Endothelial cell (in vitro differentiated cells): ENCODE results near the gene FYCO1. TPM values are rescaled to one million over a fixed set of nuclear protein-coding genes. Genes with fewer than 3 reads are reported as not detected.

Source experiments
- DNase-seq: peaks from one replicate; pipeline ENCODE4 v3.0.0; 2021; ENCODE audit warnings: low spot score
- H3K27ac Mint-ChIP-seq: one replicate; pipeline ENCODE4 v1.8.0; 2021; ENCODE audit warnings: mixed read lengths, inconsistent platforms; ENCODE audit not compliant: unreplicated experiment
- H3K27me3 Mint-ChIP-seq: one replicate; pipeline ENCODE4 v1.8.0; 2021; ENCODE audit warnings: mild to moderate bottlenecking, moderate library complexity, mixed read lengths, inconsistent platforms; ENCODE audit not compliant: unreplicated experiment
- H3K36me3 Mint-ChIP-seq: one replicate; pipeline ENCODE4 v1.8.0; 2021; ENCODE audit warnings: mild to moderate bottlenecking, low read depth, mixed read lengths, inconsistent platforms; ENCODE audit not compliant: unreplicated experiment
- H3K4me1 Mint-ChIP-seq: one replicate; pipeline ENCODE4 v1.8.0; 2021; ENCODE audit warnings: mild to moderate bottlenecking, mixed read lengths, inconsistent platforms; ENCODE audit not compliant: unreplicated experiment
- H3K4me3 Mint-ChIP-seq: one replicate; pipeline ENCODE4 v1.8.0; 2021; ENCODE audit warnings: mild to moderate bottlenecking, mixed read lengths, inconsistent platforms; ENCODE audit not compliant: unreplicated experiment
- H3K9me3 Mint-ChIP-seq: one replicate; pipeline ENCODE4 v1.8.0; 2021; ENCODE audit warnings: mixed read lengths, inconsistent platforms; ENCODE audit not compliant: unreplicated experiment
- CTCF ChIP-seq: fragments of 200-600 bp; sonication (generic); IDR thresholded peaks from one replicate; pipeline ENCODE4 v1.5.0; 2021; ENCODE audit warnings: antibody characterized with exemption; ENCODE audit not compliant: unreplicated experiment
- total RNA-seq: library from RNA; stranded (reverse); fragmentation: NEBNext Ultra II Directional; extraction: Animal tissue kit (Norgen Biotek cat#: 25700); gene quantifications from one replicate; pipeline ENCODE4 v1.2.1, GENCODE V29; 2021; ENCODE audit not compliant: unreplicated experiment

Gene FYCO1
- total RNA-seq, 1 donor from 2014 or later = 13.8 TPM

DNA sequence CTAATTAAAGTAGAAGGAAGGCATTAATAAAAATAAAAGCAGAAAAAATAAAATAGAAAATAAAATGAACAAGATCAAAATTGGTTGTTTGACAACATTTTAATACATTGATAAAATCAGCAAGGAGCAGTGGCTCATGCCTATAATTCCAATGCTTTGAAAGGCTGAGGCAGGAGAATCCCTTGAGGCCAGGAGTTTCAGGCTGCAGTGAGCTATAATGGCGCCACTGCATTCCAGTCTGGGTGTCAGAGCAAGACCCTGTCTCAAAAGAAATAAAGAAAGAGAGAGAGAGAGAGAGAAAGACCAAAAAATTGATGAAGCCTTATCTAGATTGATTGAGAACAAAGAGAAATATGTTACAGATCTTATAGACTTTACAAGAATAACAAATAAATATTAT, 29.5 kb upstream of the FYCO1 start:
- H3K27ac Mint-ChIP-seq = no peak overlapping the region

DNA sequence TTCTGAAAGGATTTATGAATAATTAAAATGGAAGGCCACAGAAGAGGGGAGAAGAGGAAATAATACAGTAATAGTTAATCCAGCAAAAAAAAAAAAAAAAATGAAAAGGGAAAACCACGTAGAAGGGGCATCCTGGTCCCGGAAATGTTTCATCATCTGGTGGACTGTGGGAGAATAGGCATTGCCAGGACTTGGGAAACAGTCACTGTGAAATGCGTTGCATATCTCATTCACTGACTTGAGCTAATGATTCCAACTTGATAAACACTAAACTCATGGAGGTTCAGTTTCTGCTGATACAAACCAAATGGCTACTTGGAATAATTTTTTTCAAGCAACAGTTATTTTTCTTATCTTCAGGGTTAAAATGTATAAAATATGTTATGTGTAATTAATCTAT, 28.5 kb upstream of the FYCO1 start:
- no peak for TF ChIP-seq CTCF
- Mint-ChIP-seq H3K27ac (no peak overlapping the region), H3K4me1 (no peaks in the 10 kb centered on the region), H3K36me3 (peaks cover 4% of the 10 kb centered on the region), H3K4me3 (no peak overlapping the region), H3K27me3 (peaks cover 8% of the 10 kb centered on the region), H3K9me3 (peaks cover 10% of the 10 kb centered on the region)
- no peak for DNase-seq

More for the DNA sequence above, 29.5 kb upstream of the FYCO1 start:
- Mint-ChIP-seq H3K27me3 (peaks cover 10% of the 10 kb centered on the region), H3K9me3 (peaks cover 10% of the 10 kb centered on the region), H3K4me1 (no peaks in the 10 kb centered on the region), H3K36me3 (peaks cover 4% of the 10 kb centered on the region), H3K4me3 (no peak overlapping the region)
- TF ChIP-seq CTCF = no peak
- no peak for DNase-seq

DNA sequence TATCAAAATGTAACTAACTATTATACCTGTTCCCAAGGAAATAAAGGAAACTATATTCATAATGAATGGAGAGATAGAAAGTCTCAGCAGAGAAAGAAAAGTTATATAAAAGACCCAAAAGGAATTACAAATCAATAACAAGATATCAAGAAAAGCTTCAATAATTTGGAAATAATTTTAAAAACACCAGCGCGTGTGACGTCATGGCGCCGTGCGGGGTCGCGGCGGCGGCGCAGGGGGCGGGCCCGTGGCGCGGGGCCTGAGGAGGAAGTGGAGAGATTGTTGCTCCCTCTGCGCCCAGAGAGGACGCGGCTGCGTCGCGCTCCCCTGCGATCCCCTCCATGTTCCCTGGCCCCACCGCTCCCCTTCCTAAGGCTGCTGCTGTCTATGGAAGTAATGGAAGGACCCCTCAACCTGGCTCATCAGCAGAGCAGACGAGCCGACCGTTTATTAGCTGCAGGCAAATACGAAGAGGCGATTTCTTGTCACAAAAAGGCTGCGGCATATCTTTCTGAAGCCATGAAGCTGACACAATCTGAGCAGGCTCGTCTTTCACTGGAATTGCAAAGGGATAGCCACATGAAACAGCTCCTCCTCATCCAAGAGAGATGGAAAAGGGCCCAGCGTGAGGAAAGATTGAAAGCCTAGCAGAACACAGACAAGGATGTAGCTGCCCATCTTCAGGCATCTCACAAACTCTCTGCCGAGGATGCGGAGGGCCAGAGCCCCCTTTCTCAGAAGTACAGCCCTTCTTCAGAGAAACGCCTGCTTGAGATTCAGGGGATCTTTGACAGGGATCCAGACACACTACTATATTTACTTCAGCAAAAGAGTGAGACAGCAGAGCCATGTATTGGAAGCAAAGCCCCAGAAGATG, 27.5 kb upstream of the FYCO1 start:
- no peak overlapping the region for H3K27ac Mint-ChIP-seq
- DNase-seq = no peak
- H3K9me3 Mint-ChIP-seq = peaks cover 6% of the 10 kb centered on the region
- no peak for TF ChIP-seq CTCF
- no peak overlapping the region for H3K4me3 Mint-ChIP-seq
- no peaks in the 10 kb centered on the region for H3K4me1 Mint-ChIP-seq
- peaks cover 8% of the 10 kb centered on the region for H3K27me3 Mint-ChIP-seq
- H3K36me3 Mint-ChIP-seq = peaks cover 4% of the 10 kb centered on the region

GRCh38 chr3:46021516-46021915, 25.9 kb upstream of the FYCO1 start:
- Mint-ChIP-seq H3K36me3 (no peaks in the 10 kb centered on the region), H3K9me3 (no peaks in the 10 kb centered on the region), H3K27ac (no peak overlapping the region), H3K4me1 (no peaks in the 10 kb centered on the region), H3K27me3 (peaks cover 4% of the 10 kb centered on the region), H3K4me3 (no peak overlapping the region)
- TF ChIP-seq CTCF = no peak
- no peak for DNase-seq

DNA sequence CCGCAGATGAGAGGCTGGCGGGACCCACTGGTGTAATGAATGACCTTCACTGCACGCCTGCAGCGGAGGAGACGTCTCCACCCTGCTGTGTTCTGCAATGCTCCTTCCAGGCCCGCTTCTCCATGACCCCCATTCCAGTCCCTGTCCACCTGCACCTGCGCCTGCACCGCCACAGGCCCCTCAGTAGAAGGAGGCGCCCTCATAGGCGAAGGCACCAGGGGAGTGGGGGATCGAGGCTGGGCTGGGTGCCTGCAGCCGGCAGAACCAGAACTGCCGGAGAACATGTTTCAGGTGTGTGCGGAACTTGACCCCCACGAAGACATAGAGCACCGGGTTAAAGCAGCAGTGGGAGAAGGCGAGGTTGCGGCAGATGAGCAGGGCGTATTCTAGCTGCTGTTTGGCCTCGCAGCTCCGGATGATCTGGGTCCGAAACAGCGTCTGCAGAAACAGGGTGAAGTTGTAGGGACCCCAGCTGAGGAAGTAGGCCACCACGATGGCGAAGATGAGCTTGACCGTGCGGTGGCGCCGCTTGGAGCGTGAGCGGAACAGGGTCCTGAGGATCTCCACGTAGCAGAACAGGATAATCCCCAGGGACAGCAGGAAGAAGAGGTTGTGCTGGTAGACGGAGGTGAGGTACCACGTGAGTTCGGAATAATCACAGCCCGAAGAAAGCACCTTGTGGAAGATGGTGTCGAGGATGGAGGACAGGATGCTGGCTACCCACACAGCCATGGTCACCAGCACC, 25.3 kb upstream of the FYCO1 start:
- TF ChIP-seq CTCF = no peak
- no peaks in the 10 kb centered on the region for H3K9me3 Mint-ChIP-seq
- DNase-seq = no peak
- H3K27ac Mint-ChIP-seq = no peak overlapping the region
- H3K4me1 Mint-ChIP-seq = no peaks in the 10 kb centered on the region
- no peak overlapping the region for H3K4me3 Mint-ChIP-seq
- H3K27me3 Mint-ChIP-seq = peaks cover 4% of the 10 kb centered on the region
- no peaks in the 10 kb centered on the region for H3K36me3 Mint-ChIP-seq
